TTC549 (cell line): Measurements from ENCODE around the gene LYRM2.

Experiments
- FAIRE-seq: peaks from 2 replicates; lab custom pipeline; 2012; peaks lifted over from hg19 to GRCh38; lab: Jason Lieb, UNC

The LYRM2 gene

GRCh38 chr6:89591745-89592144 lies 46.8 kb downstream of the LYRM2 start:
- no peak for FAIRE-seq

- FAIRE-seq, result no peak
Measured at GRCh38 chr6:89590133-89590532, 48.4 kb downstream of the LYRM2 start.

GRCh38 chr6:89589297-89590025 lies 49.1 kb downstream of the LYRM2 start:
- no peak for FAIRE-seq

GRCh38 chr6:89585154-89585553 lies 53.4 kb downstream of the LYRM2 start:
- no peak for FAIRE-seq

- no peak for FAIRE-seq
Measured at GRCh38 chr6:89584539-89584938, 54.0 kb downstream of the LYRM2 start.

GRCh38 chr6:89583559-89583958 lies 55.0 kb downstream of the LYRM2 start:
- no peak for FAIRE-seq

- FAIRE-seq, result no peak
Measured at GRCh38 chr6:89582669-89583325, 55.8 kb downstream of the LYRM2 start.

GRCh38 chr6:89581689-89582088 lies 56.9 kb downstream of the LYRM2 start:
- FAIRE-seq, result no peak

GRCh38 chr6:89580997-89581666 lies 57.4 kb downstream of the LYRM2 start:
- FAIRE-seq, result no peak

GRCh38 chr6:89575562-89575960 lies 63.0 kb downstream of the LYRM2 start:
- FAIRE-seq, result no peak

GRCh38 chr6:89574910-89575561 lies 63.5 kb downstream of the LYRM2 start:
- no peak for FAIRE-seq

- no peak for FAIRE-seq
Measured at GRCh38 chr6:89567630-89568390, 70.7 kb downstream of the LYRM2 start.

- no peak for FAIRE-seq
Measured at GRCh38 chr6:89566930-89567629, 71.5 kb downstream of the LYRM2 start.

- no peak for FAIRE-seq
Measured at GRCh38 chr6:89566008-89566800, 72.3 kb downstream of the LYRM2 start.

GRCh38 chr6:89564752-89565427 lies 73.7 kb downstream of the LYRM2 start:
- FAIRE-seq, result no peak

GRCh38 chr6:89563866-89564265 lies 74.7 kb downstream of the LYRM2 start:
- no peak for FAIRE-seq

- FAIRE-seq, result no peak
Measured at GRCh38 chr6:89562093-89562973, 76.2 kb downstream of the LYRM2 start.

- no peak for FAIRE-seq
Measured at GRCh38 chr6:89559487-89559886, 79.1 kb downstream of the LYRM2 start.

GRCh38 chr6:89555806-89556205 lies 82.7 kb downstream of the LYRM2 start:
- no peak for FAIRE-seq
